Measurements from ENCODE around the gene JPH2.
A peak's percentile ranks its signal among the peaks of the same experiment; 100 is the strongest.

JPH2 gene

DNA sequence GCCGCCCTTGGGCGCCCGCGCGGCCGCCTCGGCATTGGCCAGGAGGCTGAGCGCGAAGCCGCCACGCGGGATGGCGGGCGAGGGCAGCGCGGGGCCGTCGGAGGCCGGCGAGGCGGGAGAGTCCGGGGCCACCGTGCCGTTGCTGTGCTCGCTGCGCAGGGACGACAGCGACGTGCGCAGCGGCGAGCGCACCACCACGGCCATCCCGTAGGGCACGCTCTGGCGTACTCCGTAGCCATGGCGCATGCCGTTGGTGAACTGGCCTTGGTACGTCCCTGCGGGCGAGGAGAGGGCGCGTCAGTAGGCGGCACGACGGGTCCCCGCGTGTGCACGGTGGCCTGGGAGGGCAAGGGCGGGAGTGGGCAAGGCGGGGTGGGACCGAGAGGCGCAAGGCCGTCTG is 26.9 kb downstream of the JPH2 start:
- DNase-seq (ENCODE audit: insufficient read length, low spot score) (no peak), FAIRE-seq (no peak)

DNA sequence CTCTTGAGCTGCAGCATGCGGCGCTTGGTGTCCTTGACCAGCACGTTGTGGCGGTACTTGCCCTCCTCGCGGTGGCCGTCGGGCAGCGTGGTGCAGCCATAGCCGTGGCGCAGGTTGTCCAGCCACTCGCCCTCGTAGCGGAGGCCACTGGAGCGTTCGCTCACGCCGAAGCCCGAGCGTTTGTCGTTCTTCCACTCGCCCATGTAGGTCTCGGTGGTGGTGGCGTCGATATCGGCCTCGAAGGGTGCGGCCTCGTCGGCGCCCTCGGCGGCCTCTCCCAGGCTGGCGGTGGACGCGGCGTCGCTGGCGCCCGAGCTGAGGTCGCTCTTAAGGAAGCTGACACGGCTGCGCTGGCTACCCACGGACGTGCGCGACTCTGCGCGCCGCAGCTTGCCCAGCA is 27.3 kb downstream of the JPH2 start:
- DNase-seq (ENCODE audit: insufficient read length, low spot score): no peak
- FAIRE-seq: peak; percentile 55

DNA sequence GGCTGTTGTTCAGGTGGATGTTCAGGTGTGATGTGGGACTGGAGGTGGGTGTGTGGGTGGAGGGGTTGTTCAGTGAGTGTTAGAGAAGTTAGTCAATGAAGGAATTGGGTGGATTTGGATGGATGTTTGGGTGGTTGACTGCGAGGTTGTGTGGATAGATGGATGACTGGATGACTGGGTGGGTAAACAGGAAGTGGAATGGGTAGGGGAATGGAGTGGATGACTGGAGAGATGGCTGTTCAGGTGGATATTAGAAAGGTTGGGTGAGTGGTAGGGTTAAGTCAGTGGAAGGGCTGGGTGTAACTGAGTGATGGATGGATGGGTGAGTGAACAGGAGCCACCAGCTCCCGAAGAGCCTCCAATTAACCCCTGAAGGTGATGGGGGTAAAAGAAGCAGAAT is 27.9 kb downstream of the JPH2 start:
- FAIRE-seq (no peak), DNase-seq (ENCODE audit: insufficient read length, low spot score) (no peak)

DNA sequence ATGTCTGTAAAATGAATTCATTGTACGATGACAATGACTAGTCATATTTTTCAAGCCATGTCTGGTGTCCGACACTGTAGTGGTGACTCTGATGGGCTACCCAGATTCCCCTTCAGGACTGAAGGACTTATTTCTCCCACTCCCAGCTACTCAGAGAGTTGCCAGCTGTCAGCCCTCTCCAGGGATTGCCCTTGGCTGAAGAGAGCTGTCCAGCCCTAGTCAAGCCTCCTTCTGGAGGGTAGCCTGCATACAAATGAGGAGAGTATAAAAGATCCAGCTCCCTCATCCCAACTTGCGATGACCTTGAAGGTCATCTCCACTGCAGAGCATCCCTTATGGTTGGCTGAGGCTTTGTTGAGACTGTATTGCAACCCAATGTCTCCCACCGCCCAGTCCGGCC is 29.9 kb downstream of the JPH2 start:
- FAIRE-seq: peak; percentile 85
- no peak for DNase-seq (ENCODE audit: insufficient read length, low spot score)

DNA sequence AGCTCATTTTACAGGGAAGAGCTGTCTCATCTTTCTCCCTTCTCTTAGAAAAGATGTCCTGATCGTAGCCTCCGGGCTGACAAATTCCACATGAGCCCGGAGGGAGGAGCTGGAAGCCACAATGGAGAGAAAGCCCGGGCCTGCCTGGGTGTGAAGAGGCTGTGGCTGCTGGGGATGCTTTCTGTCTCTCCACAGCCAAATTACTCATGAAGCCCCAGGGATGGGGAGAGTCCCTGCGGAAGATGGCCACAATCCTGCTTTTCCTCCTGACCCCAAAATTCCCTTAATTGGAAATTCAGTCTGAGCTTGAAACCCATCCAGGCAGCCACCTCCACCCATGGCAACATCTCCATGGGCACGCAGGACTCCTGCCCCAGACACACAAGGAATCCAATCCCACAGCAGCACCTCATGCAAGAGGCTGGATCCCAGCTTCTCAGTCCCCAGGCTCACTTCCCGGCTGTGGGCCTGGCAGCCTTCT is 32.4 kb downstream of the JPH2 start:
- DNase-seq (ENCODE audit: insufficient read length, low spot score) (no peak), FAIRE-seq (no peak)

DNA sequence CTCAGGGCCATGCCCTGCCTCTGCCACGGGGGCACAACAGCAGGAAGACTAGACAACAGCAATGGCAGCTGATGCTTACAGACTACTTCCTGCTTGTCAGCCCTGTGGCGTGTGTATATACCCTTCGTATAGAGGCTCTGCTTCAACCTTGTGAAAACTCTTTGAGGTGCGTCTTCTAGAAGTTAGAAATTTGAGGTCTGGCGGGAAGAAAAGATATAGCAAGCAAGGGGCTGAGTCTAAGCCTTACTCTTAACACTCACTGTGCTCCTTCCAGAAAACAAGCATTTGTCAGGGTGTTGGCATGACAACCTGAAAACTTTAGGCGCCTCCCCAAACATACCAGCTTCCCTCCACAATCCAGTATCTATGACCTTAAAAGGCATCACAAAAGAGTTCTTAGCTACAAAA is 33.3 kb downstream of the JPH2 start:
- no peak for DNase-seq (ENCODE audit: insufficient read length, low spot score)
- peak; percentile 16 for FAIRE-seq

DNA sequence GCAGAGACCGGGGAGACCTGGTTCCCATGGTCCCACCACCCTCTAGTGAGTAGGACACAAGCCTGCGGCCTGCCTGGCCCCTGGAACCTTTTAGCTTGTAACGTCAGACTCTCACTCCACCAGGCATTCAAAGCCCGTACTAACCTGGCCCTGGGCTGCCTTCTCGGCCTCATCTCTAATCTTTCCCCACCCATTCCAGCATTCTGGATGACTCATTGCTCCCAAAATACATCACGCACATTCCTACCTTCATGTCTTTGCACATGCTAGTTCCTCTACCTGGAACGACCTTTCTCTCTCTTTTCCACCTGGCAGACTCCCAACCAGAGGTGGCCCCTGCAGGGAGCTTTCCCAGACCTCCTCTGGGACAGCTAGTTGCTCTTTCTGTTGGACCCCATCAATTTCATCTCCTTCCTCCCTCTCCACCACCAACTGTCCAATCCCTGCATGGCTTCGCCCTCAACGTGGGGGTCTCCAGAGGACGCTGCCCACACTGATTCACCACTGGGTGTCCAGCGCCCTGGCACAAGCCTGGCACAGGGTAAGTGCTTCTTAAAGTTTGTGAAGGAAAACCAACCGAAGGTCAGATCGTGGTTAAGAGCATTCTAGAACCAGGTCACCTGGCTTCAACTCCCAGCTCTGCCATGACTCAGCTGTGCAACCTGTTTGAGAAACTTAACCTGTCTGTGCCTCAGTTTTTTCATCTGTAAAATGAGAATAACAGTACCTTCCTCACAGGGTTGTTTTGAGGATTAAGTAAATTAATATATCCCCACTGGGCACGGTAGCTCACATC is 35.2 kb downstream of the JPH2 start:
- DNase-seq (ENCODE audit: insufficient read length, low spot score) (no peak), FAIRE-seq (peak; percentile 77)

DNA sequence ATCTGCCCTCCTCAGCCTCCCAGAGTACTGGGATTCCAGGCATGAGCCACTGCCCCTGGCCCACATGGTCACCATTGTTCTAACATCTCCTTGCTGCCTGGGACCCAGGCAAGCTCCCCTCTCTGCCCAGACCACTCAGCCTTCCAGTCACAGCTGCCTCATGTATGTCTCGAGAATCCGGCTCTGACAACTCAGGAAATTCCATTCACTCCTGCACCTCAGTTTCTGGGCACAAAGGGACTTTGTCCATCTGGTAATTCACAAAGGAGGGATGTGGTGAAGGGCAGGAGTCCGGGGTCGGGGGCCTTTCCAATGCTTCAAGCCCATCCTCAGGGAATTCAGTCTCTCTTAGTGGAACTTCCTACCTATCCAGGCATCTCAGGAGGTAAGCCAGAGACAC is 40.7 kb downstream of the JPH2 start:
- DNase-seq (ENCODE audit: insufficient read length, low spot score): no peak
- FAIRE-seq: peak; percentile 93

DNA sequence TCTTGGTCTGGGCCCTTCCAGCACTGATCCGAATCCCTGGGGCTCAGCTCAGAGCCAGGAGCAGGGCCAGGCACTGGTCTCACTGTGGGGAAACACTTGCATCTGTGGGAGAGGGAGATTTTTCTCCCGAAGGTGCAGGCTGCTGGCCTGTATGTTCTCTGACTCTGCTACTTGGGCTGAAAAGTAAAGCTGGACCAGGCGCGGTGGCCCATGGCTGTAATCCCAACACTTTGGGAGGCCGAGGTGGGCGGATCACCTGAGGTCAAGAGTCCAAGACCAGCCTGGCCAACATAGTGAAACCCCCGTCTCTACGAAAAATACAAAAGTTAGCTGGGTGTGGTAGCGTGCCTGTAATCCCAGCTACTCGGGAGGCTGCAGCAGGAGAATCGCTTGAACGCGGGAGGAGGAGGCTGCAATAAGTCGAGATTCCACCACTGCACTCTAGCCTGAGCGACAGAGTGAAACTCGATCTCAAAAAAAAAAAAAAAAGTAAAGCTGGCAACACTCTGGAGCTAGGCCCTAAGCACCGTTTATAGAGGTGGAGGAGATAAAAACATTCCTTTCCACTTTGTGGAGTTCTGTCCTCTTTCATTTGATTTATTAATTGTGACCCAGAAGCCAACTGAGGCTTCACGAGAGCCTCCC is 41.7 kb downstream of the JPH2 start:
- DNase-seq (ENCODE audit: insufficient read length, low spot score) (no peak), FAIRE-seq (no peak)

DNA sequence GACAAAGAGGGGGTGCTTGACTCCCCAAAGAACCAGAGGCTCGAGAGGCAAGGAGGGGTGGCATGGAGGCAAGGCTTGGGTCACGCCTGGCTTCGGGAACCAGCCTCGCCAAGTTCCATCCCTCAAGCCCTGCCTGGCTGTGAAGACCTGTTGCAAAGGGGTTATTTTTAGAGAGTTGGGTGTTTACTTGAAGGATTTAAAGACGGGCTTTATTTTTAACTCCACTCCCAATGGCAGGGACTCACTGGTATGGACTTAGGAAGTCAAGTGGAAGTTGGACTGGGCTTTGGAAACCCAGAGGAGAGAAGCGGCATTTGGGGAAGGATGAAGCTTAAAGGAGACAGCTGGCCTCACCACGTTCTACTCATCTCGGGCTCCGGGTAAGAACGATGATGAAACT is 43.1 kb downstream of the JPH2 start:
- no peak for FAIRE-seq
- DNase-seq (ENCODE audit: insufficient read length, low spot score): no peak

DNA sequence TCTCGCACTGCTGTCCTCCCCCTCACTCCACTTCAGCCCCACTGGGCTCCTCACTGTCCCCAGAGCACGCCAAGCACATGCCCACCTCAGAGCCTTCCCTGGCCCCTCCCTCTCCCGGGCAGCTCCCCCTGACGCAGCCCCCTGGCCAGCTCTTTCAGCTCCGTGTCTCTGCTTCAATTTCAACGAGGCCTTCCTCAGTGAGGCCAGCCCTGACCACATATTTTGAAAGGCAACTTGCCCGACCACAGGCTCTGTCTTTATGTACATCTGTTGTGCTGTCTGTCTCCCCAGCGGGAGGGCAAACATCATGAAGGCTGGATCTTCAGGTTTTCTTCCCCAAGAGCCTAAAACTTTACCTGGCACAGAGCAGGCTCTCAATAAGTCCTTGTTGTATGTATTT is 44.6 kb downstream of the JPH2 start:
- peak; percentile 26 for FAIRE-seq
- DNase-seq (ENCODE audit: insufficient read length, low spot score): no peak

DNA sequence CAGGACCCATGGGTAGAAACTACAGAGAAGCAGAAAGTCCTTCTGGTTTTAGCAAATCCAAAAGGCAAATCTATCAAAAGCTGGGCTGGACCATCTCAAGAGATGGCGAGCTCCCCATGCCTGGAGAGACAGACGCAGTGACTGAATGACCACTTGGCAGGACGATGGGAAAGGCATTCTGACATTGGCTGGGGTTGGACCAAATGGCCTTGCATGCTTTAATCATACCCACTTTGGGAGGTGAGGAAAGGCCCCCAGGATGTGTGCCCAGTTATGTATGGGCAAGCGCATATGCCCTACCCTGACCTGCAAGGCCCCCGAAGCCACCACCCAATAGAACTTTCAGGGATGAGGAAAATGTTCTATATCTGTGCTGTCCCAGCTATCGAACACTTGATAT is 45.1 kb downstream of the JPH2 start:
- FAIRE-seq (peak; percentile 82), DNase-seq (ENCODE audit: insufficient read length, low spot score) (no peak)

DNA sequence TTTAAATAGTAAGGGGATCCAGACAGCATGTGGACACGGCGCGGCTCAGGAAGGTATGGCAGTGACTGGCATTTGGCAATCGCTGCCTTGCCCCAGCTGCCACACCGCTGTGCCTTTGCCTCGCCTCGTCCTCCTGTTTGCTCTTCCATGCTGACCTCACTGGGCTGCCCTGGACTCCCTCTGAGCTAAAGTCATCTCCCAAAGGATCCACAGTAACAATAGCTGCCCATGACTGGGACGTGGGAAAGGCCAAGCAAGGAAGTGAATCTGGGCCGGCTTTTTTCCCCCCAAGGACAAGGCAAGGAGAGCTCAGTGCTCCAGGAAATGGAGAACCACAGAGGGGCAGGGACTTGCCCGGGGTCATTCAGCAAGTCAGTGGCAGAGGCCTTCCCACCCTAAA is 48.1 kb downstream of the JPH2 start:
- DNase-seq (ENCODE audit: insufficient read length, low spot score) (no peak), FAIRE-seq (peak; percentile 44)

DNA sequence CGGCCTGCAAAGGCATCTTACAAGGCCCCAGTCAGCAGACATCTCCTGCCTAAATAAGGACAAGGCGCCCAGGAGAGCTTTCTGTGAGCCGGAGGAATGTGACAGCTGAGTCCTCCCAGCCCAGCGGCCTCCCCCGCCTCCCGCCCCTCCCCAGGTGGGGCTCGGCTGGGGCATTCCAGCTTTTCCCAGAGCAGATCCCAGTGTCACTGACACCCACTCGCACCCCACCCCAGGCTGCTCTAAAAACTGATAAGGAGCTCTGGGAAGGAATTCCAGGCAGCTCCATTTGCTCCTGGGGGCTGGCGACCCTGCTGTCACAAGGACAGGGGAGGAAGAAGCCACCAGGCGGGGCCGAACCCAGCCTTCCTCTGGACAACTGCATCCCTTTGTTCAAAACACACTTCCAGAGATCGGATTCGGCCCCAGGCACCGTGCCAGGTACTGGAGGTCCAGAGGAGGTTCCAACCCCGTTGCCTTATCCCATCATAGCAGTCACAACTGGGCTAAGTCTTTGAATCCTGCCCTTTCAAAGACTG is 49.7 kb downstream of the JPH2 start:
- FAIRE-seq (peak; percentile 89), DNase-seq (ENCODE audit: insufficient read length, low spot score) (peak; percentile 74)

DNA sequence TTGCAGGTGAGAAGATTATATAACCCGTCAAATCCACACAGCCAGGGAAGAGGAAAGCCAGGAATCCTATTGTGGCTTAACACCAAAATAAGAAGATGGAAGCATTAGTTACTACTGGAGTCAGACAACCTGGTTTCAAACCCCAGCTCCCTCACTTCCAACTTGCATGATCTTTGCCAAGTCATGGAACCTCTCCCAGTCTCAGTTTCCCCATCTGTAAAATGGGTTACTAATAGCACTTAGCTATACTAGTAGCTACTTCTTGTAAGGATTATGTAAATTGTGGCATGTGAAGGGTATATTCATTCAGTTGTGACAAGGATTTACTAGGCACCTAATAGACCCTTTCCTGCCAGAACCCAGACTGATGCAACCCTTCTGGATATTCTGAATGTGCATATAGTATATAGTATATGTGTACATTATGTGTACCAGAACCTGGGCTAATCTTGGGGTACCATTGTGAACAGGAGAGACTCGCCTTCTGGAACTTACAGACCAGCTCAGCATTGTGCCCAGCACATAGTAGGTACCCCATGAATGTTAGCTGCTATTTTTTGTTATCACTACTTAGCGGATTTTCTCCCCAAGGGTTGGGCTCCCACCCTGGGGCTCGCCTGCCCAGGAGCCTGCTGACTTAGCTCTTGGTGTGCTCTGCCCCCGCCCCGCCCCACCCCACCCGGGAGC is 50.3 kb downstream of the JPH2 start:
- no peak for FAIRE-seq
- DNase-seq (ENCODE audit: insufficient read length, low spot score): no peak

DNA sequence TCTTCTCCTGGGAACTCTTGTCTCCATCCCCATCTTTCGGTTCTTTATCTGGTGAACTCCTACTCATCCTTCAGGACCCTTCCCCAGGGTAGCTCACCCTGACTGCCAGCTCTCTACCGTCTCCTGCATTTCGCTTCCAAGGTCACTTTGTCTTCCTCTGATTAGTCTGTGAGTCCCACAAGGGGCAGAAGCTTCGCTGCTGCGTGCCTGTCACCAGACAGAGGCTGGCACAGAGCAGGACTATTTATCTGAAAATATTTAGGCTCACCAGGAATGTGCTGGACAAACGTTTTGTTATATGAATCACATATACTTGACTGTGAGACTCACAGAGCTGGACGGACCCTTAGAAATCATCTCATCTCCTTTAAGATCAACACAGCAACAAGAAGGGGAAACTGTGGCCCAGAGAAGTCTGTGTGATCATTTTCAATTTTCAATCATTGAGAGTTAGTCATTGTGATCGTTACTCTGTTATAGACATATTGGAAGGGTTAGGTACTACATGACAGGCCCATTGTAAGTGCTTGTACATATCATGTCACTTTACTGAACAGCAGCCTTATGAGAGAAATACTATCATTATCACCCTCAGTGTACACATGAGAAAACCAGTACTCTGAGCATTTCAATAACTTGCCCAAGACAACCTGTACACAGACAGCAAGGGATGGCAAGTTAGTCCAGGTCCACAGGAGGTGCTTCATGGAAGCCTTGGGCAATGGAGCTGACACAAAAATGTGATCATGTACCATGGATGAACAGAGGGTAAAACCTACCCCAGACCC is 51.4 kb downstream of the JPH2 start:
- DNase-seq (ENCODE audit: insufficient read length, low spot score) (no peak), FAIRE-seq (no peak)

DNA sequence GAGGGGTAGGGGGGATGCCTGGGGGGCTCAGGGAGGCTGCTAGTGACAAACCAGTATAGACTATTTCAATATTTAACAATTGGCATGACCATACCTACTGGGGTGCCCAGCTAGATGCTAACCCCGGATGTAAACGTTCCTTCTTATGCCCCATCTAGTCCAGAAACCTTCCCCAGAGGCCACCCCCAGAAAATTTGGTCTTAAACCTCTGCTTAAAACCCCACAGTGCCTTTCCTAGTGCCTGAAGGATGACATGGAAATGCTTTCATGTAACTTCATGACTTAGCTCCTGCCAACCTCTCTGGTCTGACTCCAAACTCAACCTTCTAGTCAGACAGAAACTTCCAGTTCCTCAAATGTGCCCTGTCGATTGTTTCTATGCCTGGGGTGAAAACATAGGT is 52.0 kb downstream of the JPH2 start:
- no peak for FAIRE-seq
- no peak for DNase-seq (ENCODE audit: insufficient read length, low spot score)

DNA sequence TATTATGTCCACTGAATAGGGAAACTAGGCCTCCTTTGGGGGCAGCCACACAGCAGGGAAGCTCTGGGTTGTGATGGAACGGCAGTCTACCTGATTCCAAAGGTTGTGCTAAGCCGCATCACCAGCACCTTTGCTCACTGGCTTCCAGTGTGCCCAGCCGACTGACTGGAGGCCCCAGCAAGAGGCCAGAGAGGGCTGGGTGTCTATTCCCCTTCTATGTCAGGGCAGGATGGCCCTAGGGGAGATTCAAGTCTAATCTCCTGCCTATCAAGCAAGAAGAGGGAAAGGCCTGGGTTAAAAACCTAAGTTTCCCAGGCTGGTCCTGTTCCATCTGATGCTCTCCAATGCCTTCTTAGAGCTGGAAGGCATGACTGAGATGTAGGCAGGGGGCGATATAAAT is 53.6 kb downstream of the JPH2 start:
- no peak for FAIRE-seq
- no peak for DNase-seq (ENCODE audit: insufficient read length, low spot score)

DNA sequence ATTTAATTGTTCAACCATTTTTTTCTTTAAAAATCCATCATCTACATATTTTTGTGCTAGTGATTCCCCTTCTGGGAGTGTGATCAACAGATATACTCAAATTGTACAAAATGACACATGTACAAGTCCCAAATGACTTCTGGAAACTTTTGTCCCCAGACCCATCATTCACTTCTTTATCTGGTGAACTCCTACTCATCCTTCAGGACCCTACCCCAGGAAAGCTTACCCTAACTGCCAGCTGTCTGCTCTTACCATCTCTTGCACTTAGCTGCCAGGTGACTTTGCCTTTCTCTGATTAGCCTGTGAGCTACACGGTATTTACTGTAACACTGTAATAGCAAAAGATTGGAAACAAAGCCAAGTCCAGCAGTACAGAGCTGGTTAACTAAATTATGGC is 55.3 kb downstream of the JPH2 start:
- peak; percentile 76 for FAIRE-seq
- no peak for DNase-seq (ENCODE audit: insufficient read length, low spot score)

DNA sequence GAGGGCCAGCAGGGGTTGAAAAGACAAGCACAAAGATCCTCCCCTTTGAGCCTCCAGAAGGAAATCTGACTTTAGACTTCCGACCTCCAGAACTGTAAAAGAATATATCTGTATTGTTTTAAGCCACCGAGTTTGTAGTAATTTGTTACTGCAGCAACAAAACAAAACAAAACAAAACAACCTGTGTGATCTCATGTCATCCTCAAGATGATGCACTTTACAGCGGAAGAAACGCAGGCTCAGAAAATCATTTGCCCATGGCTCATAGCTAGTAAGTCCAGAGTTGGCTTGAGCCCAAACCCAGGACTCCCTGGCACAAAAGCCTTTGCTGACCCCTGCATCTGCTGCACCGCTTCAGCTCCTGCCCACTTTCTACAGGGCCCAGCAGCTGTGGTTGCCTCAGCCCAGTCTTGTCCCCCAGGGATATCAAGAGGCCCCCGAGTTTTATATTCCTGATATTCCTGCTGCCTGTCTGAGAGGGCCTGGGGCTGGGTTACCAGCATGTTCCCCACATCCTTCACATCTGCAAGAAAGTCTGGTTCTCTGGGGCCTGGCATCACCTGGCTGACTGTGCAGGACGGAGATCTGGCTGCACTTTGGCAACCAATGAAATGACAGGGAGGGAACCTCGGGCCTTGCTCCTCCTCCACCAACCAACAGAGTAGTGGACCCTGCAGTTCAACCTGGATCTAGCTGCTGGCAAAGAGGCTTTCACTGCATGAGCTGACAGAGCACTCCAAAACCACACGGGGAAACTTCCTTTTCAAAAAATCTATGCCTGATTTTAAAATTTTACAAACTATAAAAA is 56.9 kb downstream of the JPH2 start:
- FAIRE-seq: peak; percentile 72
- DNase-seq (ENCODE audit: insufficient read length, low spot score): no peak

Measured in HTR-8/SVneo (cell line).